ENCODE data around the gene GDNF.
"Not testable (repeated sequence)": the region's sequence is repeated elsewhere in the genome, so short reads cannot be mapped to it uniquely, and the experiment has no call there.

The GDNF gene

DNA sequence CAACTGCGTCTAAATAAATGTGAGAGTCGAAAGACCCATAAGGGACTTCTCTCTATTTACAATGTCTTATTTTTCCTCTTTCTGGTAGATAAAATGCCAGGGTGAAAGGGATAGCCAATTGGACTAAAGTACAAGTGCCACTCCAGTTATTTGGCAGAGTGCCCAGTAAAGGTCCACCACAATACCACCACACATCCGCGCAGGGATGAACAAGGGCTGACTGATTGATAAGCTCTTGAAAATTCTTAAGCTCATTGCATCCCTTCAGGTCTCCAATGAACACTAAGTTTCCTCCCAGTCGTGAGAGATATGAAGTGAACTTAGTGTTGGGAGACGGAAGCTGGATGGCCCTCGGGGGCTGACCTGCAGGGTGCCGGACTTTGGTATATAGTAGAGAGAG is 58.4 kb downstream of the GDNF start:
- H2AFZ ChIP-seq (ENCODE audit: low read depth, low read length); H3K4me1 ChIP-seq (ENCODE audit: insufficient read depth, low read length); H3K27me3 ChIP-seq (ENCODE audit: insufficient read depth, low read length); H3K4me3 ChIP-seq (ENCODE audit: low read length); H3K36me3 ChIP-seq (ENCODE audit: insufficient read depth, low read length); H3K9me3 ChIP-seq (ENCODE audit: low read length): not testable (repeated sequence)

DNA sequence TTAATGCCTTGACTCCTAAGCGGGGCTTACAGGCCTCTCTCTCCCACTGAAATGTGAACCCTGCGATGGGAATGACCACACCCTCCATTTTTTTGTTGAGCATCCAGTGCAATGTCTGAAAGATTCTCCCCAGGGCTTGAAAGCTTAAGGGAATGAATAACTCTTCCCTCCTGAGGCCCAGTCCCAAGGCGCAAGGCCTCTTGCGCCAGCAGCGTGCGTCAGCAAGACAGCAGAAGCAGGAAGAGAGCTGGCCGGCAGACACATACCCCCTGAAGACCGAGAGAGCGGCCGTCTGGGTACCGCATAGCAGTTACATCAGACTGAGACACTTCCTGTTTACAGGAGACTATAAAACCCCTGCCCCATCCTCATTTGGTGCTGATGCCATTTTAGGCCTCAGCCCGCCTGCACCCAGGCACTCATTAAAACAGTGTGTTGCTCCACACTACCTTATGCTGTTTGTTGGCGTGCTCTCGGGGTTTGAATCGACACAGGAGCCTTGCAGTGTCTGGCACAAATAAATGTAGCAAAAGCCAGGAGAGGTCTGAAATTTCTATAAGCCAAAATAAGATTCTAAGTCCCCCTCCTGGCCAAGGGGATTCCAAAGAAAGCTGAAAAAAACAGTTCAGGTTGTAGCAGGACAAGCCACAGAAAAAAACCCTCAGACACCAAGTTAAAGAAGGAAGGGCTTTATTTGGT is 62.3 kb downstream of the GDNF start:
- no peaks in the 10 kb centered on the region for H3K27me3 ChIP-seq (ENCODE audit: insufficient read depth, low read length)

DNA sequence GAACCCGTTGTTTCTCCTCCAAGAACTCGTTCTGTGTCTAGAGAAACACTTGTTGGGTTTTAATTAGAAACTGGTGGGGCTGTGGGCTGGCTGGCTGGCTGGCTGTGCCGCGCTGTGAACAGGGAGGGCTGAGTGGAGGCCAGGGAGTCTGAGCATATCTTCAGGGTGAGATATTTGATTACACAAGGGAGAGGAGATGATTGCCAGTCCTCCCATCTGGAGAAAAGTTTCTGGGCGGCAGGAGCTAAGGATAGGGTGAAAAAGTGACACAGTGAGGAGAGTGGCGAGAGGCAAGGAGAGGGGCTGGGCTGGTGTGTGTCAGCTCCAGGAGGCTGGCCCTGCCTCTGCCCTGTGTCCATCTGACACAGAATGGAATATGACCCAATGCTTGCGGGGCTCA is 63.0 kb downstream of the GDNF start:
- peaks cover 8% of the 10 kb centered on the region for H3K9me3 ChIP-seq (ENCODE audit: low read length)
- no peaks in the 10 kb centered on the region for H3K27me3 ChIP-seq (ENCODE audit: insufficient read depth, low read length)

More for the DNA sequence above, 62.3 kb downstream of the GDNF start:
- Histone ChIP-seq H3K36me3 (ENCODE audit: insufficient read depth, low read length) (no peaks in the 10 kb centered on the region), H2AFZ (ENCODE audit: low read depth, low read length) (no peak overlapping the region), H3K4me1 (ENCODE audit: insufficient read depth, low read length) (no peaks in the 10 kb centered on the region), H3K9me3 (ENCODE audit: low read length) (peaks cover 8% of the 10 kb centered on the region), H3K4me3 (ENCODE audit: low read length) (no peak overlapping the region)

DNA sequence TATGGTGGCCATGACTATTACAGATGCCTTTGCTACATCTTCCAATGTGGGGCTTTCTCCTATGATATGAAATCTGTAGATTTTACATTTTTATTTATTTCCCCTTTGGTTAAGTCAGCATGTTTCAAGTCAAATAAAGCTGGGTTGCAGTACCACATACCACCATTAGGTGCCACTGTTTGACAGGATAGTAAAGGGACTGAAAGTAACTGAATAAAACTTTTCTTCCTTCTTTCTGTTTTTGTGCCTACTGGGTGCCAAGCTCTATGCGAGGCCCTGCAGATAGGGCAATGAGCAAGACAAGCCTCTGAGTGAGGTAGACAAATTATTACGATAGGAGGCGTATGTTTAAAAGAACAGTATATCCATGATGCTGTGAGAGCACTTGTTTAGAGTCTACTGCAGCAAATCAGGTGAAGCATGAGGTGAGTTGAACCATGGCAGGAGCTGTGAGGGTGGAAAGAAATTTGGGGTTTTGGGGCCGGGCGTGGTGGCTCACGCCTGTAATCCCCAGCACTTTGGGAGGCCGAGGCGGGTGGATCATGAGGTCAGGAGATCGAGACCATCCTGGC is 64.8 kb downstream of the GDNF start:
- H3K36me3 ChIP-seq (ENCODE audit: insufficient read depth, low read length) = no peaks in the 10 kb centered on the region
- H3K9me3 ChIP-seq (ENCODE audit: low read length) = peaks cover 8% of the 10 kb centered on the region

More for the DNA sequence above, 63.0 kb downstream of the GDNF start:
- H3K36me3 ChIP-seq (ENCODE audit: insufficient read depth, low read length) = no peaks in the 10 kb centered on the region
- no peak overlapping the region for H3K4me3 ChIP-seq (ENCODE audit: low read length)
- H3K4me1 ChIP-seq (ENCODE audit: insufficient read depth, low read length) = no peaks in the 10 kb centered on the region
- no peak overlapping the region for H2AFZ ChIP-seq (ENCODE audit: low read depth, low read length)

DNA sequence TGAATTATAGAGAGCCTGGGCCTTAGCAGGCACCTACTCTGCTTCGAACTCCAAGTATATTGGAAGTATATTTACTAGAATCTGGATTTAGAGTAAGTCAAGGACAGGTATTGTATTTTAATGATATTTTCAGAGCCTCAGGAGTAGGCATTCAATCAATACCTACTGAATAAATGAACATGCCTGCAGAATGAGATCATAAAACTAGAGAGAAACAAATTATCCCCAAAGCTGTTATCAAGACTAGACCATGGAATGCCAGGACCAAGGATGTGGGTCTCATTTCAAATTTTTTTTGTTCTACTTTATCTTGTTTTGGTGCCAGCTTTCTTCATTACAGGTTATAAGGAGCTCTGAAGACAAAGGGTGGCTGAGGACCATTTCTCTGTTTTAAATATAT is 66.0 kb downstream of the GDNF start:
- Histone ChIP-seq H3K36me3 (ENCODE audit: insufficient read depth, low read length) (no peaks in the 10 kb centered on the region), H3K4me1 (ENCODE audit: insufficient read depth, low read length) (no peaks in the 10 kb centered on the region), H2AFZ (ENCODE audit: low read depth, low read length) (no peak overlapping the region), H3K27me3 (ENCODE audit: insufficient read depth, low read length) (no peaks in the 10 kb centered on the region), H3K4me3 (ENCODE audit: low read length) (no peak overlapping the region), H3K9me3 (ENCODE audit: low read length) (peaks cover 8% of the 10 kb centered on the region)

More for the DNA sequence above, 64.8 kb downstream of the GDNF start:
- no peak overlapping the region for H2AFZ ChIP-seq (ENCODE audit: low read depth, low read length)
- H3K27me3 ChIP-seq (ENCODE audit: insufficient read depth, low read length) = no peaks in the 10 kb centered on the region
- H3K4me3 ChIP-seq (ENCODE audit: low read length) = no peak overlapping the region
- H3K4me1 ChIP-seq (ENCODE audit: insufficient read depth, low read length) = no peaks in the 10 kb centered on the region

DNA sequence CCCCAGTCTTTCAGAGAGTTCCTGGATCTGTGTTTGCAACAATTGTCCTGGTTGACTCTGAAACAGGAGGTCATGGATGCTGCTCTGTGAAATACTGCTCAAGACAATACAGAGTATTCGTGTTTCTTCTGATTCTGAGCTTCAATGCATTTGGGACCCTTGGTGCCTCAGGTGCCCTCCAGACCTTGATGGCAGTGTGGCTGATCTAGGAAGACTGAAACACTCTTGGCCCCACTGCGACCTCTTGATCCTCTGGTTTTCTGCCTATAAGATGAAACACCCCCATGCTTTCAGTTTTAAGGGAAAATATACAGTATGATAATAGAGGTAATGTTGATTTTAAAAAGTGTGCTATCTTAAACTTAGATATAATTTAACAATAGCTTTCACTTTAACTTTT is 67.6 kb downstream of the GDNF start:
- H2AFZ ChIP-seq (ENCODE audit: low read depth, low read length) = no peak overlapping the region
- no peaks in the 10 kb centered on the region for H3K4me1 ChIP-seq (ENCODE audit: insufficient read depth, low read length)
- H3K27me3 ChIP-seq (ENCODE audit: insufficient read depth, low read length) = peaks cover 2% of the 10 kb centered on the region
- H3K9me3 ChIP-seq (ENCODE audit: low read length) = peaks cover 8% of the 10 kb centered on the region
- H3K36me3 ChIP-seq (ENCODE audit: insufficient read depth, low read length) = no peaks in the 10 kb centered on the region
- no peak overlapping the region for H3K4me3 ChIP-seq (ENCODE audit: low read length)

DNA sequence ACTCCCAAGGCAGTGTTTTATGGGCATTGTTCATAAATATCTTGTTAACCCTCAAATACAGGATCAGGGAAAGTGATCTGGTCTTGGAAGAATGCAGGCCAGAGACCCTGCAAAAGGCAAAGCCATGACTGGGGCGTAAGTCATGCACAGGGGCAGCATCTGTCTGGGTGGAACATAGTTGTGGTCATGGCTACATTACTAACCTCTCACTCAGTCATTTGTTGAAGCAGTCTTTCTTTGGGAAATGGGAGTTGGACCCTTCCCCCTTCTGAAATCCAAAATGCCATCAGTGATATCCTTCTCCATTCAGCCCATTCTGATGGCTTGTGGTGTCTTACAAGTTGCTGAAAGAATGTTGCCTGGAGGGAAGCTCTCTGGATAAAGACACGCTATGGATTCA is 68.1 kb downstream of the GDNF start:
- Histone ChIP-seq H3K36me3 (ENCODE audit: insufficient read depth, low read length) (no peaks in the 10 kb centered on the region), H3K27me3 (ENCODE audit: insufficient read depth, low read length) (peaks cover 2% of the 10 kb centered on the region), H3K9me3 (ENCODE audit: low read length) (peaks cover 5% of the 10 kb centered on the region), H3K4me1 (ENCODE audit: insufficient read depth, low read length) (no peaks in the 10 kb centered on the region), H3K4me3 (ENCODE audit: low read length) (no peak overlapping the region), H2AFZ (ENCODE audit: low read depth, low read length) (no peak overlapping the region)

DNA sequence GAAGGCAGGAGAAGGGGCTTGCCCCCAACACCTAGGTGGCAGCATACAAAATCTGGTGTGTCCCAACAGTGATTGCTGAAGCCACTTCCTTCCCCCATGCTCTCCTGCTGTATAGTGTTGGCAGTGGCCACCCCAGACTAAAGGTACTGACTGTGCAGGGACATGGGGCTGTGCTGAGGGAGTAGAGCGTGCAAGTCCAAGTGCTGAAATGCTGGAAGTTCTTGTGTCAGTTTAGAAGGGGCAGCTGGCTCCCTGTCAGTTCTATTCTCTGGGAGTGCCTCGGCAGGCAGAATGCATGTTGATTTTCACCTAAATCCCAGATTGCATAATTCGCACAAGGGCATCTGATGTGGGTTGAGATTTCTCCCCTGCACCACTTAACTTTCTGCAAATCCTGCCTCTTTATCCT is 68.6 kb downstream of the GDNF start:
- no peak overlapping the region for H2AFZ ChIP-seq (ENCODE audit: low read depth, low read length)
- no peaks in the 10 kb centered on the region for H3K4me1 ChIP-seq (ENCODE audit: insufficient read depth, low read length)
- H3K4me3 ChIP-seq (ENCODE audit: low read length) = no peak overlapping the region

DNA sequence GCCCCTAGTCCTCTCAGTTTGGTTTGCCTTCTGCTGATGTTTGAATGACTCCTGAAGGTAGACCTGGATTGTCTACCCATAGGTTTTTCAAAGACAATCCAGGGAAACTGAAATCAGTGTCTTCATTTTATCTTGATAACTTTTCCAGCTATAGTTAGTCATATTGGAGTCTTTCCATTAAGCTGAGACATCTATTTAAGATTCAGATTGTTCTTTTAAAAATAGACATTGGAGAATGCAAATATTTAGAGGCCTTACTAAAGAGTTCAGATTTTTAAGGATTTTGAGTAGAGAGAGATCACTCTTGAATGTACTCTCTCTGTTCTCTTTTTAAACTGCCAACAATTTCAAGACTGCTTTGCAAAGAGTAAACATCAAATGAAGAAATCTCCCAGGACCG is 69.1 kb downstream of the GDNF start:
- no peak overlapping the region for H2AFZ ChIP-seq (ENCODE audit: low read depth, low read length)
- peaks cover 5% of the 10 kb centered on the region for H3K9me3 ChIP-seq (ENCODE audit: low read length)
- no peaks in the 10 kb centered on the region for H3K4me1 ChIP-seq (ENCODE audit: insufficient read depth, low read length)
- no peaks in the 10 kb centered on the region for H3K36me3 ChIP-seq (ENCODE audit: insufficient read depth, low read length)
- H3K4me3 ChIP-seq (ENCODE audit: low read length) = no peak overlapping the region
- peaks cover 2% of the 10 kb centered on the region for H3K27me3 ChIP-seq (ENCODE audit: insufficient read depth, low read length)

More for the DNA sequence above, 68.6 kb downstream of the GDNF start:
- peaks cover 5% of the 10 kb centered on the region for H3K9me3 ChIP-seq (ENCODE audit: low read length)
- H3K27me3 ChIP-seq (ENCODE audit: insufficient read depth, low read length) = peaks cover 2% of the 10 kb centered on the region
- no peaks in the 10 kb centered on the region for H3K36me3 ChIP-seq (ENCODE audit: insufficient read depth, low read length)

DNA sequence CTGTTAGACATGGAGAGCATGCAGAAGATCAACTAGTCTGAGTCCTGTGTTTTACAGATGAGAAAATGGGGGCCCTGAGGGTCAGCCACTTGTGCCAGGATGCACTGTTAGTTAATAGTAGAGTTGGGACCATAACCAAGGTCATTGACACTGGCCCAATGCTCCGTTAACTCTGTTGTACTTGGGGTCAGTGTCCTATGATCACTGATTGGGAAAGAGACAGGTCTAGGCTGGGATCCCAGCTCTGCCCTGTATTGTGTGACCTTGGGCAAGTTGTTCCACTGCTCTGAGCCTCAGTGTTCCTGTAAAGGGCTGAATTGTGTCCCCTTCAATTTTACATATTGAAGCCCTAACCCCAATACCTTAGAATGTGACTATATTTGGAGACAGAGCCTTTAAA is 70.0 kb downstream of the GDNF start:
- no peak overlapping the region for H3K4me3 ChIP-seq (ENCODE audit: low read length)
- peaks cover 2% of the 10 kb centered on the region for H3K27me3 ChIP-seq (ENCODE audit: insufficient read depth, low read length)
- H2AFZ ChIP-seq (ENCODE audit: low read depth, low read length) = no peak overlapping the region
- no peaks in the 10 kb centered on the region for H3K36me3 ChIP-seq (ENCODE audit: insufficient read depth, low read length)
- H3K9me3 ChIP-seq (ENCODE audit: low read length) = peaks cover 5% of the 10 kb centered on the region
- no peaks in the 10 kb centered on the region for H3K4me1 ChIP-seq (ENCODE audit: insufficient read depth, low read length)

DNA sequence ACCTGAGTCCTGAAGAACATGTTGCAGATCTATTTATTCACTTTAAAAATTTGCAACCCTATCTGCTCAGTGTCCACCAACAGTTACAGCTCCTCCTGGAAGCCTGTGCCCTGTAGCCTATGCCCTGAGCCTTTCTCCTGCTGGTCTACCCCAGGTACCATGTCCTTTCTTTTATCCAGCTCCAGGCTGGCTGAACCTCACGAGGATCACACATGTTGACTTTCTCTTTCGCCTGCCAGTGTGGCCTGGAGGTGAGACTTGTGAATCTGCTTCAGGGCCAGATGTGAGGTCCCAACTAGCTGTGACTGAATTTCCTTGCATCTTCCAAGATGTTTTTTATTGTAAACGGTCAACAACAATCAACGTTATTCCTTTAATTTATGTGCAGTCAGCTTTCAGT is 70.7 kb downstream of the GDNF start:
- Histone ChIP-seq H3K4me1 (ENCODE audit: insufficient read depth, low read length) (no peaks in the 10 kb centered on the region), H2AFZ (ENCODE audit: low read depth, low read length) (no peak overlapping the region), H3K9me3 (ENCODE audit: low read length) (peaks cover 5% of the 10 kb centered on the region), H3K36me3 (ENCODE audit: insufficient read depth, low read length) (no peaks in the 10 kb centered on the region), H3K4me3 (ENCODE audit: low read length) (no peak overlapping the region), H3K27me3 (ENCODE audit: insufficient read depth, low read length) (peaks cover 2% of the 10 kb centered on the region)

DNA sequence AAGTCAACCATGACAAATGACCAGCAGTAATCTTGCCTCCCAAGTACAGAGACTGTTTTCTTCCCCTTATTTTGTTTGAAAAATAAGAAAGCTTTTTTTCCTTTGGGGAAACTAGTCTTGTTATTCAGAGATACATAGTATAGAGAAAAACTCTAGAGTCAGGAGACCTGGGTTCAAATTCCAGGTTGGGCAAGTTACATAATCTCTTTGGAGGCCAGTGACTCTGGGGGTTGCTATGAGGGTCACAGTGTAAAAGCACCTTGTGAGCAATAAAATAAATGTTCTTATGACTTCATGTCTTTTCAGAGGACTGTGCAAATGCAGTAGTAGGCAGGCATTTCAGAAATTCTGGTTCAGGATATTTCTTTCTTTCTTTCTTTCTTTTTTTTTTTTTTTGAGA is 71.5 kb downstream of the GDNF start:
- Histone ChIP-seq H3K4me1 (ENCODE audit: insufficient read depth, low read length) (no peaks in the 10 kb centered on the region), H2AFZ (ENCODE audit: low read depth, low read length) (no peak overlapping the region), H3K9me3 (ENCODE audit: low read length) (peaks cover under 1% of the 10 kb centered on the region), H3K36me3 (ENCODE audit: insufficient read depth, low read length) (no peaks in the 10 kb centered on the region), H3K27me3 (ENCODE audit: insufficient read depth, low read length) (peaks cover 2% of the 10 kb centered on the region), H3K4me3 (ENCODE audit: low read length) (no peak overlapping the region)

DNA sequence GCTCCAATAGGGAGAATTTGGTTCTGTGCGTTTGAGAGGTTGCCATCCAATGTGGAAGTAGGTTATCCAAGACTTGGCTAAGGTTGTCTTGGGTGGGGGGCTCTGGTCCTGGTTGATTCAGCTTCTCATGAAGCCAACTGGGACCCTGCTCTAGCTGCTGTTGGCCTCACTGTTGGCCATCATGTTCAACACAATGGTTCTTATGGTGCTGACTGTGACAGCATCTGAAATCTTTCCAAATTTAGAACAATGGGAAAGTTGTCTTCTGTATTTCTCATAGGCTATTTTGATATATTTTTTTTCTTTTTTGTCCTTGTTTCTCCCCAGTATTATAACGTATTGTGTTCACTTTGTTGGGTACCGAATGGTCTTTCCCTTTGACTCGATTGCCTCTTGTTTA is 71.9 kb downstream of the GDNF start:
- Histone ChIP-seq H3K4me1 (ENCODE audit: insufficient read depth, low read length) (no peaks in the 10 kb centered on the region), H3K4me3 (ENCODE audit: low read length) (no peak overlapping the region)

DNA sequence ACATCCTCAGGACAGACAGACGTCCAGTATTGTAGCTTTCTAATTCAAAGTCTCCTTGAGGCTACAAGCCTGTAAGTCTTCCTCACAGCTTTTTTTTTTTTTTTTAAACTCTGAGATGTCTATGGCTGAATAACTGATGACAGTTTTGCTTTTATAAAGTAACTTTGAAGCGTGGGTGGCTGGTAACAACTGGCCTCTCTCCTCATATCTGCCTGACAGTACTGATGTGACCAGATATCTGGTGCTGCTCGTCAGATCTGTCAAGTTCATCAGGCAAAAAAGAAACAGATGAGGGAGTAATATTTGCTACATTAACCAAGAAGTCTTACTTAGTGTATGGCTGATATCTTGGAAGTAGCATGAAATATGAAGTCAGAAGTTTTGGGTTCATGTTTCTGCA is 72.6 kb downstream of the GDNF start:
- H2AFZ ChIP-seq (ENCODE audit: low read depth, low read length) = no peak overlapping the region
- no peaks in the 10 kb centered on the region for H3K9me3 ChIP-seq (ENCODE audit: low read length)
- H3K4me1 ChIP-seq (ENCODE audit: insufficient read depth, low read length) = no peaks in the 10 kb centered on the region
- no peaks in the 10 kb centered on the region for H3K36me3 ChIP-seq (ENCODE audit: insufficient read depth, low read length)
- no peak overlapping the region for H3K4me3 ChIP-seq (ENCODE audit: low read length)
- peaks cover 2% of the 10 kb centered on the region for H3K27me3 ChIP-seq (ENCODE audit: insufficient read depth, low read length)

More for the DNA sequence above, 71.9 kb downstream of the GDNF start:
- H3K27me3 ChIP-seq (ENCODE audit: insufficient read depth, low read length) = peaks cover 2% of the 10 kb centered on the region
- H2AFZ ChIP-seq (ENCODE audit: low read depth, low read length) = no peak overlapping the region
- H3K36me3 ChIP-seq (ENCODE audit: insufficient read depth, low read length) = no peaks in the 10 kb centered on the region
- H3K9me3 ChIP-seq (ENCODE audit: low read length) = no peaks in the 10 kb centered on the region
